Measurements from ENCODE around the gene YTHDF1. TPM values are rescaled to one million over a fixed set of nuclear protein-coding genes. Genes with fewer than 3 reads are reported as not detected.

YTHDF1 gene
- polyA plus RNA-seq, 3 donors, result 41.2 to 44.3 (median 42.2) TPM

Other genes starting within 250 kb of the YTHDF1 start
- not detected for gene BHLHE23, start 209.2 kb downstream of the YTHDF1 start, polyA plus RNA-seq (ENCODE audit: insufficient read length in 3 of 3)
- 1 to 10 TPM in 2 of 3 donors, under 1 TPM in 1; 0.42 to 1.9 (median 1.3) TPM for gene BIRC7, start 19.8 kb upstream of the YTHDF1 start, polyA plus RNA-seq (ENCODE audit: insufficient read length in 3 of 3)
- 10 to 100 TPM; 21.1 to 27.0 (median 22.7) TPM for gene NKAIN4, start 38.3 kb upstream of the YTHDF1 start, polyA plus RNA-seq (ENCODE audit: insufficient read length in 3 of 3)
- 10 to 100 TPM; 51.6 to 53.4 (median 52.9) TPM for gene ARFGAP1, start 56.7 kb upstream of the YTHDF1 start, polyA plus RNA-seq (ENCODE audit: insufficient read length in 3 of 3)
- under 1 TPM; 0.42 to 0.65 (median 0.46) TPM for gene COL20A1, start 77.1 kb upstream of the YTHDF1 start, polyA plus RNA-seq (ENCODE audit: insufficient read length in 3 of 3)
- gene CHRNA4, start 145.2 kb upstream of the YTHDF1 start, polyA plus RNA-seq (ENCODE audit: insufficient read length in 3 of 3), result 1 to 10 TPM; 5.0 to 8.1 (median 6.8) TPM